T follicular helper cell (primary cell): ENCODE data around the gene CCDC171.
"Not testable (repeated sequence)": the region's sequence is repeated elsewhere in the genome, so short reads cannot be mapped to it uniquely, and the experiment has no call there.

Experiments used
- DNase-seq: peaks from one replicate; pipeline ENCODE4 v3.0.0-alpha.2; 2020; ENCODE audit warnings: low read depth
- total RNA-seq, 2 experiments: gene quantifications; one replicate each; lab custom pipeline; 2026; lab: John Stamatoyannopoulos, UW

Gene CCDC171
- total RNA-seq, result 1.0 to 3.2 reads per million in 2 experiments

DNA sequence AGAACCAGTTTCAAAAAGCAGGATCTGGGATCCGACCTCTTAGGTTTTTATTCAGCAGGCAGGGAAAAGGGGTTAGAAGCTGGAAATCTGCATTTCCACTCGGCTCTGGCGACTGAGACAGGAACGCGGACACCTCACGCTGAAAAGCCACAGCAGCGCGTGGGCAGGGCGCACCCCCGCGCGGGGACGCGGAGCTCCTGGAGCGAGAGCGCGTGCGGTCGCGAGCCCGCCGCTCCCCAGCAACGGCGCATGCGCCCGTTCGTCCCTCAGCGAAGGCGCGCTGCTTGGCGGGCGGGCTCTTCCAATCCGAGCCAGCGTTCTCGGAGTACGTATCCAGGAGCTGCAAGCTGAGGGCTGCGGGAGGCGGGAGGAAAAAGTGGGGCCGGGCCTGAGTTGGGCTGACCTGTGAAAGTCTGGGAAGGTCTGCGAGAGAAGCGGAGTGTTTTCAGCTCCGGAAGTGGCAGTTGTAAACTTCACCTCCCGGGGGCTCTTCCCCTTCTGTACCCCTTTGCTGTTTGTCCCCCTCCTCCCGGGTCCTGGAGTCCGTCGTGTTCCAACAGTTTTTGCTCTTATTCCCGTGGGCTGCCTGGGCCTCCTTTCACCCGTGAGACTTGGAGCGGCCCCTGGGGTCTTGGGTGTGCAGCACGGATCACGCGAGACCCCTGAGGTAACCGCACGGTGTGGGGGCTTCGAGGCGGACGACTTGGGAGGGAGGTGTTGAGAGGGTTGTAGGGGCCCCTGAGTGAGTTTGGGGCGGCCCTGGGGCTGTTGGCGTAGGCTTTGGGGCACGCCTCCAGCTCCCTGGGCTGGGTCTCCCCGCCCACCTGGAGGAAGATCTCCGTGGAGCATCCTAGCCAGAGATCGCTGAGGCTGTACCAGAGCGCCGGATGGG, at the start of gene CCDC171:
Gene CCDC171 (plus strand): TSS at position 408 of the 892 bp plus-strand sequence. CDS start 11,046 bp downstream, outside the sequence.
- peak; percentile 76 for DNase-seq

DNA sequence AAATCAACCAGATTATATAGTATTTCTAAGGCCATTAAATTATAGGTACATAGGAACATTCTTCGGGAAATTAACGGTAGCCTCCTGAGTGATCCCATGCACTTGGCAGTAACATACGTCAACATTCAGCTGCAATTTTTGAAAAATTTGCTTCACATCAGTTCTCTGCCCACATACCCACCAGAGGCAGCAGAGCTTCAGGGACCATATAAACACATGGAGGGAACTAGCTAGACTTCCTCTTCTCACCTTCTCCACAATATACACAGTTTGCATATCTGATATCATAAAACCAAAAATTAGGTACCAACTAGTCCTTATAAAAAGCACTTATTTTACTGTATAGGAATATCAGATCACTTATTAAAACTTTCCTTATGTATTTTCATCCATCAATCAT, 46.9 kb upstream of the CCDC171 start:
- no peak for DNase-seq

DNA sequence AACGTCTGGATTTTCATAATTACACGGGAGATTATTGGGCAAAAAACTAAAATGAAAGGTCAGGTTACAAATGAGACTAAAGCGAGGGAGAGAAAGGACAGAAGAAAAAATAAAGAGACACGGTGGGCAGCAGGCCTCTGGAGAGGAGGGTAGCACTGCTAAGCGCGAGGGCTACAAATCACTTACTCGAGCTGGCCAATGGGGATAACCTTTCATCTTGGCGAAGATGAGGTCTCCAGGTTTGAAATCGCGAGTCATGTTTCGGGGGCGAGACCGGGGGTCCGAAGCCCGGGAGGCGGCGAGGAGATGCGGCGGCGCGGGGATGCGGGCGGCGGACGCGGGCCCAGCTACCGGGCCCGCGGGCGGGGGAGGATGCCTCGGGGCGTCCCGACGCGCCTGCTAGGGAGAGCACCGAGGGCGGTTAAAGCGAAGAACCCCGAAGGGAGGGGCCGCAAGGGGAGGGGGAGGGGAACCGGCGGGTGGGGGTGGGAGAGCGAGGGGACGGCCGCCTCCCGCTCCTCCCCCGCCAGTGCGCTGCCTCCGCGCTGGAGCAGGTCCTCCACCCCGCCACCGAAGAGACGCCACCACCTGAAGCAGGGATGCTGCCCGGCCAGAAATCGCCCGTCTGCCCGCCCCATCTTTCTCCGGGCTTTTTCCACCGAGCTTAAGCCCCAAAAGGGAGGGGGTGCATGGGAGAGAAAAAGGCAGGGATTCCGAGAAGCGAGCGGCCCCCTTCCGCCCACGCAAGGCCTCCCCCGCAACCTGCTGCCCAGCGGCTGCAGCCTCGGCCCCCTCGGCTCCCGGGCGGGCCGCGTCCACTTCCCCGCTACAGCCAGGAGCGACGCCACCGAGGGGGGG, 42.7 kb upstream of the CCDC171 start:
- peak; percentile 50 for DNase-seq

DNA sequence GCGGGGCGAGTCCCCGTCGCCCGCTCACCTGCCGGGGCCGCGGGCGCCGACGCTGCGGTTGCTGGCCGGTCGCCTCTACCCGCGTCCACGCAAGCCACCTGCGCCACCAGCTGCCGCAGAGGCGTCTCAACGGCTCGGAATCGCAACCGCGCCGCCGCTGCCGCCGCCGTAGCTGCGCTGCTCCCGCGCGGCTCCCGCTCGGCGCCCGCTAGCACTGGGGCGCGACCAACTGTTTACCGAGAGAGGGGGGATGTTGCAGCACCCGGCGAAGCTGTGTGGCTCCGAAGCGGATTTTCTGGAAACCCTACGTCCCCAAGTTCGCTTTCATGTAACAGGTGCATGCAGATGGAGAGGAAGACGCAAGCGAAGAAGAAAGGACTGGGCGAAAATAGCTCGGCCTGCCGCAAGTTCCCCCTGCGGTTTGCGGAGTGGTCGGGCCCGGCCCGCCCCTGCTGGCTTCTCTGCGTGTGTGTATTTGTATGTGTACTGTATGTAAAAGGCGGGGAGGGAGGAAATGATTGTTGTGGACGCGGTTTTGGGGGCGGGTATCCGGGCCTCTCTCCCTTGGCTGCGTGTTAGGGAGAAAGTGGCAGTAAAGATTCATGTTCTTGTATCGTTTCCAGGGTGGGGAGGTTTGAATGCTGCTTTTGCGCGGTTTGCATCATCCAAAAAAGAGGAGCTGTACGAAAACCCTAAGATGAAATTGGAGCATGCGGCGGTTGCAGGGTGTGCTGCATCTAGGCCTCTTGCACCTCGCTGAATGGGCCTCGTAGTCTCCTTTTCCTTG, 41.9 kb upstream of the CCDC171 start, which contains the start of gene PSIP1:
Gene PSIP1 (minus strand): TSS at position 182 of the 787 bp plus-strand sequence. CDS start 782 bp downstream, outside the sequence.
- DNase-seq, result peak; percentile 83

DNA sequence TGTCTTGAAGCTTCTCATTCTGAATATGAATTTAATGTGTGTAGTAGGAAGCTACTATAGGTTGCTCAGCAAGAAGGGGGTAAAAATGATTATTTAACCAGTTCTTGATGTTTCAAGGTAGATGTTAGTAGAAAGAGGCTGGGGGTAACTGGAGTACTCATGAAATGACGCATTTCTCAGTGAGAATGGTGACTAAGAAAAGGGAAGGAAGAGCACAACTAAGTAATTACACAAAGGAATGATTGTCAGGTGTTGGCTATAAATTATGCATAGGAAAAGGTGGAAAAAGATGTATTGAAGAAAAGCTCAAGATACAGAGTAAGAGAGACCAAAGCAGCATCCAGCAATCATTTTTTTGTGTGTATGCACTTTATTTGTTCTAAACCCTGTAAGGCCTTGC, 40.6 kb upstream of the CCDC171 start:
- no peak for DNase-seq

DNA sequence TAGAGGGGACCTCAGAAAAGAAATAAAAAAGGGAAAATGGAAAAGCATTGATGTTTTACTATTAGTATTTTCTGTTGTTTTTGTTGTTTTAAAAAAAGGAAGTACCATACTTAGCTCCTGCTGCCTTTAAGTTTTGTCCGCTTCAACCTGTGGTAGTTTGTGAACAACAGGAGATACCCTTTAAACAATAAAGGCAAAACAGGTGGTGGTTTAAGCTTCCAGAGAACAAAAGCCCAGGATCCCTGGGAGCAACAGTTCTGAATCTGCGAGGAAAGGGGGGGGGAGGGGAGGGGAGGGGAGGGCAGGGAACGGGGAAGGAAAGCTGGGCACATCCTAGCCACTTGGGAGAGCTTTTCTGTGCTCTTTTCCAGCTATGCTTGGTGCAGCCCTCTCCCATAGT, 40.0 kb upstream of the CCDC171 start:
- no peak for DNase-seq

DNA sequence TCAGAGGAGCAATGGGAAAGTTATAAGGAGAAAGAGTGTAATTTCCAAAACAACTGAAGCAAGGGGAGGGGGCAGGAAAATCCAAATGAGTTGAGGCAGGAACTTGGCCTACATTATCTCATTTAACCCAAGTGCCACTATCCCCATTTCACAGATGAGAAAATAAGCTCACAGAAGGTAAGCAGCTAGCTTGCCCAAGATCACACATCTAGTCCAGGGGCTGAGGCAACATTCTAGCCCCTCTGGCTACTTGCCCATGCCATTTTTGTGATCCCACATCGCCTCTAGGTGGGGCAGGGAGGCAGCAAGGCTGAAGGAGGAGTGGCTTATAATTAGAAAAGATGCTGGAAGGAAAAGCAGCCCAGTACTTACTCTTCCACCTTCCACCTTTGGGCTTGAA, 39.5 kb upstream of the CCDC171 start:
- no peak for DNase-seq

DNA sequence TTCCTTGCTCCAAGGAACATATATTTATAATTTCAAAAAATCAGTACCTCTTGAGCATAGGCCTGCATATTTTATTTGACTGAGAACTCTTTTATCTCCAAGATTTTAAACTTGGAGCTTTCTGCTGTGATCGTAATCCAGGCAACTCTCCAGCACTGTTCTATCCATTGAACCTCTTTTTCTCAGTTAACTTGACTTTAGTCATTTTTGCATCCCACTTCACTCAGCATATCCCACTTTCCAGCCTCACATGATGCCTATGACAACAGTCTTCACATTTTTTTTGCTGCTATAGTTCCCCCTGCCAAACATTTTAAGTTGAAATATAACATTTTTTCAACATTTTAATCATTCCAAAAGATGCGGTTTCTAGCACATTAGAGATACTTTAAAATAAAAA, 33.0 kb upstream of the CCDC171 start:
- no peak for DNase-seq

DNA sequence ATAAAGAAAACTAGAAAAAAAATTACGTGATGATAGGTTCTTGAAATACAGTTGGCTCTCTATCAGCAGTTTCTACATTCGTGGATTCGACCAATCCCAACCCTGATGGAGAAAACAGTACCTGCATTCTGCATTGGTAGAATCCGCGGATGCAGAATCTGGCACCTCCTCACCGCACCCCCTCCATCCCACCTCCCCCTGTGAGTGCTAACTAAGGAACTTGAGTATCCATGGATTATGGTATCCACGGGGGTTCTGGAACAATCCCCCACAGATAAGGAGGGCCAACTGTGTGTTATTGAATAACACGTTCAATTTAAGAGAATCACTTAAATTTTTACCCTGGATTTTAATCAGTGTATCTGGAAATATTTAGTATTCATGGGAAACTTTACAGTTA, 31.6 kb upstream of the CCDC171 start:
- DNase-seq, result no peak

DNA sequence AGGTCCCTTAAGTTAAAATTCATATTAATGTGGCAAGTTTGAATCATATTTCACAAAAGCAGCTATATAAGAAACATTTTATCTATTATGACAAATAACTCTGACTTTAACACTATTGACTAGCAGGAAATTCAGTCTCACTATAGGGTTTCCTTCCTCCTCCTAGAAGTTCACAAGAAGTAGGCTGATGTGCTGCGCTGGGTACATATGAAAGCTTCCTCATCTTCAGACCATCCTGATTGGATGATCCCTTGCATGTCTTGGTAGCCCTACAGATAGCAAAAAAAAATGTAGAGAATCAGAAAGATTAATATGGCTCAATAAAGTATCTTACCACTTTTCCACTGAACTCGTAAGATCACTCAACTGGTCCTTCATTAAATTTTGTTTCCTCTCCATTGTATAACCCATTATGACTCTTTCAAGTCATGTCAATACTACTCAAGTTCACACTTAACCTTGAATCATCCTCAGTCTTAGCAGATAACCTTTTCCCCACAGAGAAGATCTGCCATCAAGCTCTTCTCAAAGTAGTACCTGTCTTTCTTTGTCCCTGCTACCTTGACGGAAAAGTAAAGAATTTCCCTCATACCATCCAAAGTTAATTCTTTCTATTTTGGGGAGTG, 30.6 kb upstream of the CCDC171 start:
- DNase-seq, result no peak

DNA sequence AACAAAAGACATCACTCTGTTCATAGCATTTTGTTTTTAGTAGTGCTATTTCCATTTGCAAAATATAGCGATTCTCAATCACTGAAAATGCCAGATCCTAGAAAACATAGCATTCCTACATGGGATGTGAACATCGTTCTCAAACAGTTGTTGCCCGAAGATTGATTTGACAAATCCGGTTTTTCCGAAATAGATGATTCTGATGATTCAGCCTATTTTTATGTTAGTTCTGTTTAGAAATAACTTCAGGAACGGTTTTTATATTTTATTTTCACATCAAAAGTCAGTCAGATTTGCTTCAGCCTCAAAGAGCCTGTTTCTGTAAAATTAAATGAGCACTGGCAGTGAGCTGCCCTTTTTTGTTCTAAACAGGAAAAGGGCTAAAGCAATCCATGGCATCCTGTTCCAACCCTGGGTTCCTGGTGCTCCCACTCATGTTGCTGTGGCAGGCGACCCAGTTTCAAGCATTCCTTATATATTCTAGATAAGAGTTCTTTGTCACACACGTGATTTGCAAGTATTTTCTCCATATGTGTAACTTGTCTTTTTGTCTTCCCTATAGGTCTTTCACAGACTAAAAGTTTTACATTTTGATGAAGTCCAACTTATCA, 27.9 kb upstream of the CCDC171 start:
- no peak for DNase-seq

DNA sequence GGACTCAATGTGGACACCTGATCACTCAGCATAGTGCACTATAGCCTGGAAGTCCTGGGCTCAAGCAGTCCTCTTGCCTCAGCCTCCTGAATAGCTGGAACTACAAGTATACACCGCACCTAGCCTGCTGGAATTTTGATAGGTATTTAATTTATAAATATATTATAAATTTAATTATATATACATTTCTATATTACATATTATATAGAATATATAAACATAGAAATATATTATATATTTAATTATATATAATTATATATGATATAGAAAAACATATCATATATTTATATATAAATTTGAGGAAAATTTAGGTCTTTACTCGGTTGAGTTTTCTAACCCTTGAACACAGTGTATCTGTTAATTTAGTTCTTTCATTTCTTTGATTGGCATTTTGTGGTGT, 26.9 kb upstream of the CCDC171 start:
- no peak for DNase-seq

DNA sequence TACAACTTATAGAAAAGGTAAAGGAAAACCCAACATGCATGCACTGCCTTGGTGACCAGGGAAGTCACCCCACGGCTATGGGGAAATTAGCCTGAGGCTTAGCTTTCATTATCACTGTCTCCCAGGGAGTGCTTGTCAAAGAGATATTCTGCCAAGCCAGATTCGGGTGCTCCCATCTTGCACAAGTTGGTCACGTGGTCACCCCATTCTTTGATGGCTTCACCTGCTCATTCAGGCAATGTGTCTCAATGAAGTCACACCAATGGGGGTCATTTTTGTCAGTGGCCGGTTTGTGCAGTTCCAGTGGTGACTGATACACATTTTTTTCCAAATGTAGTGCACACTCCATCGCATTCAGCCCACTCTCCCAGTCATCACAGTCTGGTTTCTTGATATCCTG, 25.8 kb upstream of the CCDC171 start:
- not testable (repeated sequence) for DNase-seq

DNA sequence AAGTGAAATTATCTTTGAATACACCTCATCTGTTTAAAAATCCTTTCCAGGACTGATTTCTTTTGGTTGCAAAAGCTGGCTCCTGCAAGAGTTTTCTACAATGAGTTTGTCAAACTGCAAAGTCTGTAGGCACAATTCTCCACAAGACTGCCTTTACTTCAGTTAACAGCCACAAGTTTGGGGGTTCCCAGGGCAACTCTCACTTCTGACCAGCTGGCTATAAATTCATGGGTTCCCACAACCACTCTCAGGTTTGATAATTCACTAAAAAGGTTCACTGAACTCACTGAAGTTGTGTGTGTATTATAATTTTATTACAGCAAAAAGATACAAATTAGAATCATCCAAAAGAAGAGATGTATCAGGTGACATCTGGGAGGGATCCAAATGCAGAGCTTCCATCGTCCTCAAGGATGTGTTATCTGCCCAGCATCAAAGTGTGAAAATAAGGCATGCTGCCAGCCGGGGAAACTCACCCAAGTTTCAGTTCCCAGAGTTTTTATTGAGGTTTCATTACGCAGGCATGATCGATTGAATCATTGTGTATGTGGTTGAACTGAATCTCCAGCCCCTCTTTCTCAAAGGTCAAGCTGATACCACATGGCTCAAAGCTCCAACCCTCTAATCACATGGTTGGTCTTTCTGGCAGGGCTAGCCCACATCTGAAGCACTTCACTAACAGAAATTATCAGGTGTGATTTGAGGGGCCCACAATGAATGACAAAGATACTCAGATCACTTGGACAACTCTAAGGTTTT, 23.1 kb upstream of the CCDC171 start:
- DNase-seq, result no peak

DNA sequence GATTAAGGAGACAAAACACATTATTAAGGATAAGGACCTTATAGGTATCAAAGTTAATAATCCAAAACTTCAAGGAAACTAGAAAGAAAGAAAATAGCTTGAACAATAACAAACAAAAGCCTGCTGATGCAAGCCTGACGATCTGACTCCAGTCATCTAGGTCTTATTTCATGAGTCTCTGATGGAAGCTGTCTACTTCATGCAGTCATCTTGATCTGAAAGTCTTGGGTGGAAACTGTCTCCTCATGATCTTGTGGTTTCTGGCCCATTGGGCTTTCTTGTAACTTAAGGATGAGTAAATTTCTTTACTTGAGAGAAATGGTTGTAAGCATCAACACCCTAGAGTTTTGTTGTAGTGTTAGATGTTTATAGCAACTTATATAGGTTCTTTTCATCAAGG, 21.5 kb upstream of the CCDC171 start:
- DNase-seq, result no peak

DNA sequence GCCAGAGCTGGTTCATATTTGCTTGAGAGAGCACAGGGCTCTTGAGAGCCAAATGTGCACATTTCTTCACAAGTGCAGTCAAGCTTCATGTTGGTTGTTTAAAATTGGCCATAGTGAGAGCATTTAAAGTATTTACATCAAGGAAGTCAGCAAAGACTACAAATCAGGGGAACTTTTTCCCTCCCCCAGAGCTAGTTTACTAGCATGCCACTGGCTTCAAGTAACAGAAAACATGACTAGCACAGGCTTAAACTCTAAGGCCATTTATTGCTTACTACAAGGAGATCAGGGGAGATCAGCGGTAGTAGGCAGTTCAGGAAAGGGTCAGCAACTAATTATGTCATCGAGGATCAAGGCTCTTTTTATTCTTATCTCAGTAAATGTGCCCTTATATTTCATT, 11.0 kb upstream of the CCDC171 start:
- no peak for DNase-seq

DNA sequence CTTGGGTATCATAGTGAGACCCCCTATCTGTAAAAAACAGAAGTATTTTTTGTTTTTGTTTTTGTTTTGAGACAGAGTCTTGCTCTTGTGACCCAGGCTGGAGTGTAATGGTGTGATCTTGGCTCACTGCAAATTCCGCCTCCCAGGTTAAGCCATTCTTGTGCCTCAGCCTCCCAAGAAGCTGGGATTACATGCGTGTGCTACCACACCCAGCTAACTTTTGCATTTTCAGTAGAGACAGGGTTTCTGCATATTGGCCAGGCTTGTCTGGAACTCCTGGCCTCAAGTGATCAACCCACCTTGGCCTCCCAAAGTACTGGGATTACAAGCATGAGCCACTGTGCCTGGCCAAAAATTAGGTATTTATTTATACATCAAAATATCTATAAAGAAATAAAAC, 10.2 kb upstream of the CCDC171 start:
- no peak for DNase-seq

DNA sequence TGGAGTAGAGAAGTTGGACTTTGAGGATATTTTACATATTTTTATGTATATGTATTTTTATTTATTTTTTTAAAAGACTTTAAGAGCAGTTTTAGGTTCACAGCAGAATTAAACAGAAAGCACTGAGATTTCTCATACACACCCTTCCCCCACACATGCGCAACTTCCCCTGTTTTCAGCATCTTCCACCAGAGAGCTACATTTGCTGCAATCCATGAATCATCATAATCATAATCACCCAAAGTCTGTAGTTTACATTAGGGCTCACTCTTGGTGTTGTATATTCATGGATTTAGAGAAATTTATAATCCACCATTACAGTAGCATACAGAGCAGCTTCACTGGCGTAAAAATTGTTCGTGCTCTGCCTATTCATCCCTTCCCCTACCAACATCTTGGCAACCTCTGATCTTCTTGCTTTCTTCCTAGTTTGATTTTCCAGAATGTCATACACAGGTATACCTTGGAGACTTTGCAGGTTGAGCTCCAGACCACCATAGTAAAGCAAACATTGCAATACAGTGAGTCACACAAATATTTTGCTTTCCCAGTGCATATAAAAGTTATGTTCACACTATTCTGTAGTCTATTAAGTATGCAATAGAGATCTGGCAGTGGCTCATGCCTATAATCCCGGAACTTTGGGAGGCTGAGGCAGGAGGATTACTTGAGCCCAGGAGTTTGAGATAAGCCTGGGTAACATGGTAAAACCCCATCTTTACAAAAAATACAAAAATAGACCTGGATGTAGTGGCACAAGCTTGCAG, 9.6 kb upstream of the CCDC171 start:
- DNase-seq, result no peak

DNA sequence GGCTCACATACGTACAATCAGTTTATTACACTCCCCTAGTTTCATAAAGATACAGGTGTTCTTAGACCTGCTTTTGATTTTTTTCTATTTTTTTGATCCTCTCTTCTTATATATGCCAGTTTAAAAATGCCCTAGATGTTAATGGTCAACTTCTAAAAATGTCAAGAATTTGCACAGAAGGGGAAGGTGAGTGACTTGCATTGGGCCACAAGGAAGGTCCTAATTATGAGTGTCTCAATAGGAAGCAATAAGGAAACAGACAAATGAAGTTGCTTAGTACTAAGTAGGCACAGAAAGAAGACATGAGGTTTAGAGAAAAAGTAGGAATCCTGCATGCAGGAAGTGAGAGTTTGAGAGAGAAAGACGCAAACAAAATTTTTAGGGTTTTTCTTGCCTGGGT, 3.2 kb upstream of the CCDC171 start:
- no peak for DNase-seq

DNA sequence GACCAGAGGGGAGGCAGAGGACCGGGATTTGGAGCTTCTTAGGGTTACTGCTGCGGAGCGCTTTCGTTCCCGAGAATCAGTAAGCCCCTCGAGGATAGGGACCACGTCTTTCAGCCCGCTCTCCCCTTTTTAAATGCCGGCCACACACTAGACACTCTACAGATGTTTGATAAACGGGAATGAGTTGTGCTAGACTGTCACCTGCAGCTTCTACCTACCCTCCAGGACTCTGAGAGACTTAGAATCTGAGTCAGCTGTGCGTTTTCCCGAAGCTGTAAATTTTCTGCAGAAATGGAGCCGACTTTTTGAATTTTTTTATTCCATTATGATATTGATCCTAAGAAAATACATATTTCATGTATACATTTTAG, 670 bp downstream of the CCDC171 start:
- no peak for DNase-seq
